ENCODE results near the gene IL1RAPL2. TPM values are rescaled to one million over a fixed set of nuclear protein-coding genes. Genes with fewer than 3 reads are reported as not detected.
A peak's percentile ranks its signal among the peaks of the same experiment; 100 is the strongest.
"Not testable (repeated sequence)": the region's sequence is repeated elsewhere in the genome, so short reads cannot be mapped to it uniquely, and the experiment has no call there.

The IL1RAPL2 gene
- polyA plus RNA-seq, 2 of the 4 experiments (the other 2 are of a cell fraction) = not detected

- H3K4me3 ChIP-seq; H3K27ac ChIP-seq; H3K4me1 ChIP-seq; ATAC-seq; POLR2A ChIA-PET; H3K9me3 ChIP-seq; FAIRE-seq; DNase-seq (ENCODE audit: low read depth in 1 of 2, low spot score in 1 of 2); CTCF ChIA-PET; H3K4me2 ChIP-seq: not testable (repeated sequence)
- 5% methylated on average over 7 of the region's 7 CpGs for WGBS (ENCODE audit: missing lambda C conversion rate)
These were observed 1118.3 kb downstream of the IL1RAPL2 start for GRCh38 chrX:105684288-105684687.

GRCh38 chrX:105694839-105695238 is 1128.8 kb downstream of the IL1RAPL2 start:
- FAIRE-seq = peak; percentile 68

More at GRCh38 chrX:105694839-105695238, 1128.8 kb downstream of the IL1RAPL2 start:
- Histone ChIP-seq H3K4me2 (no peak overlapping the region), H3K27ac (no peak overlapping the region), H3K9me3 (no peaks in the 10 kb centered on the region), H3K4me3 (no peak overlapping the region), H3K4me1 (no peaks in the 10 kb centered on the region)
- 0% methylated on average over 1 of the region's 1 CpG for WGBS (ENCODE audit: missing lambda C conversion rate)
- ChIA-PET POLR2A (no interaction called here), CTCF (no interaction called here)
- DNase-seq (ENCODE audit: low read depth in 1 of 2, low spot score in 1 of 2) (no peak), ATAC-seq (no peak)
- TF ChIP-seq CTCF (IDR thresholded peaks at IDR 0.05) (no peak), EHF (CRISPR knock-in tag; IDR thresholded peaks at IDR 0.05) (no peak), BHLHE40 (IDR thresholded peaks at IDR 0.05; ENCODE audit: low read depth, low read length) (no peak), E2F6 (IDR thresholded peaks at IDR 0.05; ENCODE audit: borderline replicate concordance, low read depth) (no peak), MAX (IDR thresholded peaks at IDR 0.05) (no peak), CHD2 (IDR thresholded peaks at IDR 0.05; ENCODE audit: low read length, partially characterized antibody) (no peak), REST (IDR thresholded peaks at IDR 0.05) (no peak), EHMT2 (IDR thresholded peaks at IDR 0.05; ENCODE audit: low read depth) (no peak), CBX2 (IDR thresholded peaks at IDR 0.05; ENCODE audit: borderline replicate concordance, low read depth) (no peak), SREBF2 (IDR thresholded peaks at IDR 0.05) (no peak), POLR2A (IDR thresholded peaks at IDR 0.05; ENCODE audit: low read length) (no peak), EP300 (IDR thresholded peaks at IDR 0.05) (no peak), JUNB (IDR thresholded peaks at IDR 0.05) (no peak)
